HEK293 (cell line): ENCODE data around the gene GPR141.
"Not testable (repeated sequence)": the region's sequence is repeated elsewhere in the genome, so short reads cannot be mapped to it uniquely, and the experiment has no call there.

ENCODE experiments used
- CTCF ChIA-PET: fragments of 350-600 bp; formaldehyde crosslinking; extraction: SDS; loops from one replicate; lab custom pipeline; 2021; ENCODE audit warnings: antibody characterized with exemption; lab: Yijun Ruan, JAX
- POLR2A ChIA-PET: fragments of 300-600 bp; formaldehyde crosslinking; extraction: SDS; loops from one replicate; lab custom pipeline; 2020; ENCODE audit warnings: antibody characterized with exemption, inconsistent platforms; lab: Yijun Ruan, JAX
- H3K27ac ChIP-seq: fragments of 200-500 bp; sonication (Bioruptor generic); 2 replicates; pipeline ENCODE4 v1.5.1; 2014; ENCODE audit warnings: low read depth, low read length, control low read depth, inconsistent platforms; ENCODE audit errors: extremely low read depth
- H3K36me3 ChIP-seq, 2 experiments: fragments of 200-500 bp in 1 of 2; sonication (Bioruptor generic) in 1 of 2; 1 replicate in 1 of 2; 2 replicates in 1 of 2; pipeline ENCODE4 v1.5.1; 2014 to 2017; ENCODE audit warnings: inconsistent platforms in 2 of 2, low read length in 2 of 2; ENCODE audit not compliant: control insufficient read depth in 2 of 2, insufficient read depth in 1 of 2
- H3K4me1 ChIP-seq: fragments of 200-500 bp; sonication (Bioruptor generic); 2 replicates; pipeline ENCODE4 v1.5.1; 2014; ENCODE audit warnings: mild to moderate bottlenecking, low read length, inconsistent platforms; ENCODE audit not compliant: control insufficient read depth, insufficient read depth
- H3K4me3 ChIP-seq: 2 replicates; pipeline ENCODE4 v1.5.1; 2011; ENCODE audit warnings: low read depth, mild to moderate bottlenecking, control low read depth, low read length, moderate library complexity
- H3K9me3 ChIP-seq: fragments of 200-500 bp; sonication (Bioruptor generic); 2 replicates; pipeline ENCODE4 v1.5.1; 2014; ENCODE audit warnings: low read depth, low read length, inconsistent platforms; ENCODE audit not compliant: control insufficient read depth, insufficient read depth
- GLIS1 ChIP-seq: fragments of 450-650 bp; formaldehyde crosslinking; IDR thresholded peaks from 2 replicates; pipeline ENCODE4 v1.5.1; 2016; ENCODE audit warnings: missing biosample characterization, missing genetic modification characterization
- ZBTB20 ChIP-seq: fragments of 450-650 bp; formaldehyde crosslinking; IDR thresholded peaks from 2 replicates; pipeline ENCODE4 v1.5.1; 2016; ENCODE audit warnings: missing biosample characterization, missing genetic modification characterization
- ZBTB7A ChIP-seq: fragments of 450-650 bp; formaldehyde crosslinking; IDR thresholded peaks from 2 replicates; pipeline ENCODE4 v1.5.1; 2016; ENCODE audit warnings: low read depth, missing biosample characterization, missing genetic modification characterization
- ZBTB8A ChIP-seq: fragments of 450-650 bp; formaldehyde crosslinking; IDR thresholded peaks from 2 replicates; pipeline ENCODE4 v1.5.1; 2016; ENCODE audit warnings: missing biosample characterization, missing genetic modification characterization
- ZFP3 ChIP-seq: fragments of 450-650 bp; formaldehyde crosslinking; IDR thresholded peaks from 2 replicates; pipeline ENCODE4 v1.5.1; 2016; ENCODE audit warnings: low read depth, missing biosample characterization, missing genetic modification characterization
- ZIC2 ChIP-seq: fragments of 450-650 bp; formaldehyde crosslinking; IDR thresholded peaks from 2 replicates; pipeline ENCODE4 v1.5.1; 2016; ENCODE audit warnings: missing biosample characterization, missing genetic modification characterization
- ZNF10 ChIP-seq: fragments of 450-650 bp; formaldehyde crosslinking; IDR thresholded peaks from 2 replicates; pipeline ENCODE4 v1.5.1; 2017; ENCODE audit warnings: missing biosample characterization, missing genetic modification characterization
- ZNF132 ChIP-seq: fragments of 450-650 bp; formaldehyde crosslinking; IDR thresholded peaks from 2 replicates; pipeline ENCODE4 v1.5.1; 2017; ENCODE audit warnings: missing biosample characterization, missing genetic modification characterization, borderline replicate concordance
- ZNF174 ChIP-seq: fragments of 450-650 bp; formaldehyde crosslinking; IDR thresholded peaks from 2 replicates; pipeline ENCODE4 v1.5.0; 2017; ENCODE audit warnings: missing biosample characterization, mild to moderate bottlenecking, missing genetic modification characterization
- ZNF202 ChIP-seq: fragments of 450-650 bp; formaldehyde crosslinking; IDR thresholded peaks from 2 replicates; pipeline ENCODE4 v1.5.1; 2016; ENCODE audit warnings: missing biosample characterization, missing genetic modification characterization, borderline replicate concordance
- ZNF24 ChIP-seq: fragments of 450-650 bp; formaldehyde crosslinking; IDR thresholded peaks from 2 replicates; pipeline ENCODE4 v1.5.1; 2016; ENCODE audit warnings: missing biosample characterization, missing genetic modification characterization
- ZNF302 ChIP-seq: fragments of 450-650 bp; formaldehyde crosslinking; IDR thresholded peaks from 2 replicates; pipeline ENCODE4 v1.5.1; 2016; ENCODE audit warnings: missing biosample characterization, missing genetic modification characterization, low read depth
- ZNF391 ChIP-seq: fragments of 450-650 bp; formaldehyde crosslinking; IDR thresholded peaks from 2 replicates; pipeline ENCODE4 v1.5.1; 2016; ENCODE audit warnings: low read depth, missing biosample characterization, missing genetic modification characterization, borderline replicate concordance
- ZNF510 ChIP-seq: fragments of 450-650 bp; formaldehyde crosslinking; IDR thresholded peaks from 2 replicates; pipeline ENCODE4 v1.5.1; 2018; ENCODE audit warnings: mild to moderate bottlenecking, missing genetic modification characterization, missing biosample characterization; ENCODE audit not compliant: insufficient replicate concordance
- ZNF514 ChIP-seq: fragments of 450-650 bp; formaldehyde crosslinking; IDR thresholded peaks from 2 replicates; pipeline ENCODE4 v1.5.1; 2016; ENCODE audit warnings: missing biosample characterization, missing genetic modification characterization
- ZNF585B ChIP-seq: fragments of 450-650 bp; formaldehyde crosslinking; IDR thresholded peaks from 2 replicates; pipeline ENCODE4 v1.5.1; 2016; ENCODE audit warnings: missing biosample characterization, missing genetic modification characterization
- ZNF626 ChIP-seq: fragments of 450-650 bp; sonication (Bioruptor Pico); formaldehyde crosslinking; IDR thresholded peaks from 2 replicates; pipeline ENCODE4 v1.5.1; 2018; ENCODE audit warnings: missing biosample characterization, missing genetic modification characterization, inconsistent platforms
- ZNF776 ChIP-seq: fragments of 450-650 bp; formaldehyde crosslinking; IDR thresholded peaks from 2 replicates; pipeline ENCODE4 v1.5.0; 2017; ENCODE audit warnings: missing biosample characterization, missing genetic modification characterization, borderline replicate concordance
- TF ChIP-seq, protein P1 (sequence below): fragments of 450-650 bp; formaldehyde crosslinking; IDR thresholded peaks from 2 replicates; pipeline ENCODE4 v1.5.1; 2017; ENCODE audit warnings: missing biosample characterization, missing genetic modification characterization
- TF ChIP-seq, protein P2 (sequence below): fragments of 450-650 bp; formaldehyde crosslinking; IDR thresholded peaks from 2 replicates; pipeline ENCODE4 v1.5.1; 2017; ENCODE audit warnings: missing biosample characterization, missing genetic modification characterization
- TF ChIP-seq, protein P3 (sequence below): fragments of 450-650 bp; formaldehyde crosslinking; IDR thresholded peaks from 2 replicates; pipeline ENCODE4 v1.5.1; 2016; ENCODE audit warnings: missing biosample characterization, missing genetic modification characterization

Gene GPR141

DNA sequence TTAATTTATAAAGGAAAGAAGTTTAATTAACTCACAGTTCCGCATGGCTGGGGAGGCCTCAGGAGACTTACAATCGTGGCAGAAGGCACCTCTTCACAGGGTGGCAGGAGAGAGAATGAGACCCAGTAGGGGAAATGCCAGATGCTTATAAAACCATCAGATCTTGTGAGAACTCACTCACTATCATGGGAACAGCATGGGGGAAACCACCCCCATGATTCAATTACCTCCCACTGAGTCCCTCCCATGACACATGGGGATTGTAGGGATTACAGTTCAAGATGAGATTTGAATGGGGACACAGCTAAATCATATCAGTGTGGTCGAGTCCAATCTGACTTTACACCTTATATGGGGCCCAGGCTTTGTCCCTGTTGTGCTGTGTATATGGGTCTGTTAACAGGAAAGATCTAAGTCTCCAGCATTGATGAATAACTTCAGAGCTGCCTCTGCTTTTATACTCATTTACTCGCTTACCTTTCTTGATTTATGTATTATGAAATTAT, 20.8 kb downstream of the GPR141 start:
- TF ChIP-seq GLIS1 = peak; percentile 40; the same call in 1 of the 2 replicates
- TF ChIP-seq ZIC2 = peak; percentile 24; the same call in 1 of the 2 replicates
- POLR2A ChIA-PET, H3K4me3 ChIP-seq, H3K4me1 ChIP-seq, H3K9me3 ChIP-seq, H3K27ac ChIP-seq, H3K36me3 ChIP-seq: not testable (repeated sequence)
- CTCF ChIA-PET = interaction anchor here (0.7 kb wide), 1 partner anchor 130 kb away, joined by 3 read pairs; no protein-coding TSS in a partner anchor

DNA sequence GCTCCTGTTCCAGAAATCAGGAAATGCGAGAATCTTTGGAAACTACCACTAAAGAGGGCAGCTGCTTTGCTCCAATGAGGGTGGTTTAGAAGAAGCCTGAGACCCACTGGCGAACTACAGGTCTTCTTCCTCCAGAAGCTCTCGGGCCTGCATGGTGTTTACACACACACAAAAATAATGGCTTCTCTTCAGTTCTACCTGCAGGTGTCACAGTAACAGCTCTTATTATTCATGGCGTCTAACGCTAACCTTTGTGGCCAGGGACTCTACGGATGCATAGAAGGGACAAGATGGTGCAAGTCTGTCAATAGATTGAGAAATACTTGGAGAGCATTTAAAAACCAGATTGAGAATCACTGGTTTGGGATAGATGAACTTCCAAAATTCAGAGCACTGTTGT, 22.4 kb downstream of the GPR141 start:
- ChIA-PET CTCF (interaction anchor here (1.2 to 1.4 kb wide), 2 partner anchors 11 to 26 kb away, joined by 3 to 6 read pairs; no protein-coding TSS in a partner anchor), POLR2A (no interaction called here)
- TF ChIP-seq ZNF10 (tag by site-specific recombination) = no peak
- TF ChIP-seq ZNF202 = no peak
- no peak for TF ChIP-seq ZNF24
- TF ChIP-seq, protein P1, sequence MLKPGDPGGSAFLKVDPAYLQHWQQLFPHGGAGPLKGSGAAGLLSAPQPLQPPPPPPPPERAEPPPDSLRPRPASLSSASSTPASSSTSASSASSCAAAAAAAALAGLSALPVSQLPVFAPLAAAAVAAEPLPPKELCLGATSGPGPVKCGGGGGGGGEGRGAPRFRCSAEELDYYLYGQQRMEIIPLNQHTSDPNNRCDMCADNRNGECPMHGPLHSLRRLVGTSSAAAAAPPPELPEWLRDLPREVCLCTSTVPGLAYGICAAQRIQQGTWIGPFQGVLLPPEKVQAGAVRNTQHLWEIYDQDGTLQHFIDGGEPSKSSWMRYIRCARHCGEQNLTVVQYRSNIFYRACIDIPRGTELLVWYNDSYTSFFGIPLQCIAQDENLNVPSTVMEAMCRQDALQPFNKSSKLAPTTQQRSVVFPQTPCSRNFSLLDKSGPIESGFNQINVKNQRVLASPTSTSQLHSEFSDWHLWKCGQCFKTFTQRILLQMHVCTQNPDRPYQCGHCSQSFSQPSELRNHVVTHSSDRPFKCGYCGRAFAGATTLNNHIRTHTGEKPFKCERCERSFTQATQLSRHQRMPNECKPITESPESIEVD (tag by site-specific recombination) = no peak
- TF ChIP-seq ZNF776 (tag by site-specific recombination) = no peak
- no peak for TF ChIP-seq ZBTB8A (tag by site-specific recombination)
- TF ChIP-seq, protein P2, sequence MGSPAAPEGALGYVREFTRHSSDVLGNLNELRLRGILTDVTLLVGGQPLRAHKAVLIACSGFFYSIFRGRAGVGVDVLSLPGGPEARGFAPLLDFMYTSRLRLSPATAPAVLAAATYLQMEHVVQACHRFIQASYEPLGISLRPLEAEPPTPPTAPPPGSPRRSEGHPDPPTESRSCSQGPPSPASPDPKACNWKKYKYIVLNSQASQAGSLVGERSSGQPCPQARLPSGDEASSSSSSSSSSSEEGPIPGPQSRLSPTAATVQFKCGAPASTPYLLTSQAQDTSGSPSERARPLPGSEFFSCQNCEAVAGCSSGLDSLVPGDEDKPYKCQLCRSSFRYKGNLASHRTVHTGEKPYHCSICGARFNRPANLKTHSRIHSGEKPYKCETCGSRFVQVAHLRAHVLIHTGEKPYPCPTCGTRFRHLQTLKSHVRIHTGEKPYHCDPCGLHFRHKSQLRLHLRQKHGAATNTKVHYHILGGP = no peak

DNA sequence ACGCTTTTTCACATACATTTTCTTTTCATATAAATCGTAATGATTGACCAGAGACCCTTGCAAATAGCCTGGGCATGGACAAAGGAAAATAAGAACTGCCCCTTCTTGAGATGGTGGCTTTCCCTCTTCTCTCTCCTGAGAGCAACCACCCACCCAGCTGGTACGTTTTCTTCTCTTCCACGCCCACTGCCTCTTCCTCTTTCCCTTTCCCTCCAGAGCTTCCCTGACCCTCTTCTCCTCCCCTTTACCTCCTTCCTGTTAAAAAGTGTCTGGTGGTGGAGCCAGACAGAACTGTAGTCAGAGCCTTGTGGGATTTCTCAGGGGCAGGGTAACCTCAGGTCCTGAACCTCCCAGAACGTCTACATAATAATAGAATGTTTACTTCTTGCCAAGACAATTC, 23.2 kb downstream of the GPR141 start:
- TF ChIP-seq ZNF514 (tag by site-specific recombination) (no peak), ZBTB7A (tag by site-specific recombination) (no peak), ZNF132 (tag by site-specific recombination) (no peak), ZNF585B (tag by site-specific recombination) (no peak), ZNF174 (tag by site-specific recombination) (no peak)
- TF ChIP-seq, all 188 proteins: peak for 0
- H3K27ac ChIP-seq = no peak overlapping the region
- ChIA-PET POLR2A (no interaction called here), CTCF (interaction anchor here (1.2 kb wide), 1 partner anchor 12 kb away, joined by 3 read pairs; no protein-coding TSS in a partner anchor)
- H3K36me3 ChIP-seq = no peaks in the 10 kb centered on the region
- H3K9me3 ChIP-seq = no peaks in the 10 kb centered on the region
- no peaks in the 10 kb centered on the region for H3K4me1 ChIP-seq
- no peak overlapping the region for H3K4me3 ChIP-seq

More for the DNA sequence above, 22.4 kb downstream of the GPR141 start:
- no peaks in the 10 kb centered on the region for H3K36me3 ChIP-seq
- H3K4me3 ChIP-seq = no peak overlapping the region
- H3K9me3 ChIP-seq = no peaks in the 10 kb centered on the region
- no peak overlapping the region for H3K27ac ChIP-seq
- H3K4me1 ChIP-seq = no peaks in the 10 kb centered on the region

DNA sequence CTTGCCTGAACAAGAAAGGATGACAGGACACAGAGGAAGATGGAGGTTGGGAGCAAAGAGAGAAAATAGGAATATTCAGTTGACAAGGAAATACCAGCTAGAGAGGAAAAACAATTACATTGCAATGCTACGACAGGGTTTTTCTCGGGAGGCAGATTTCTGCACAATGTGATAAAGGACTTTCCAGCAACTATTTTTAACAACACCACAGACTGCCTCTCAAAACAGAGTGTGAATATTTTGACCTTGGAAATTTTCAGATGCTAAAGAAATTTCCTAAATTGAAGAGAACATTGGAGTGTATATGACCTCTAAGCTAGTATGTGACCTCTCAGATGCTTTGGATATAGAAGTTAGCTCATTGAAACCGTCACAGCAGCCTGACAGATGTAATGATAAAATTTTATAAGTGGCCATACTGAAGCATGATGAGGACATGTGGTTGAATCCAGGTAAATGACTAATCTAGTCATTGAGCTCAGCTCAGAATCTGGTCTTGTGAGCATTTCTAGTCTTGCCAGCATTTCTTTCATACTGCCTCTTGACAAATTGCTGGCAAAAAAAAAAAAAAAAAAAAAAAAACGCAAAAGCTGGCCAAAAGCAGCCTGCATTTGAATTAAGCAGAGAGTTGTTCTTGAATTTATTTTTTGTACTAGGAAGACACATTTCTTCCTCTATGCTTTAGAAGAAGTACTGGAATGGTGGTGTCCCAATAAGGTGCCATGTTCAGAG, 24.4 kb downstream of the GPR141 start:
- H3K4me3 ChIP-seq = no peak overlapping the region
- ChIA-PET CTCF (no interaction called here), POLR2A (no interaction called here)
- H3K4me1 ChIP-seq = no peaks in the 10 kb centered on the region
- H3K9me3 ChIP-seq = no peaks in the 10 kb centered on the region
- H3K36me3 ChIP-seq = no peaks in the 10 kb centered on the region
- no peak overlapping the region for H3K27ac ChIP-seq
- no peak for TF ChIP-seq ZNF510
- no peak for TF ChIP-seq ZFP3 (tag by site-specific recombination)
- TF ChIP-seq, protein P3, sequence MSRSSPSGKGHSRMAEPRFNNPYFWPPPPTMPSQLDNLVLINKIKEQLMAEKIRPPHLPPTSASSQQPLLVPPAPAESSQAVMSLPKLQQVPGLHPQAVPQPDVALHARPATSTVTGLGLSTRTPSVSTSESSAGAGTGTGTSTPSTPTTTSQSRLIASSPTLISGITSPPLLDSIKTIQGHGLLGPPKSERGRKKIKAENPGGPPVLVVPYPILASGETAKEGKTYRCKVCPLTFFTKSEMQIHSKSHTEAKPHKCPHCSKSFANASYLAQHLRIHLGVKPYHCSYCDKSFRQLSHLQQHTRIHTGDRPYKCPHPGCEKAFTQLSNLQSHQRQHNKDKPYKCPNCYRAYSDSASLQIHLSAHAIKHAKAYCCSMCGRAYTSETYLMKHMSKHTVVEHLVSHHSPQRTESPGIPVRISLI = no peak
- TF ChIP-seq ZBTB20 (tag by site-specific recombination) = no peak
- no peak for TF ChIP-seq ZNF391 (tag by site-specific recombination)
- no peak for TF ChIP-seq ZNF302 (tag by site-specific recombination)
- TF ChIP-seq ZNF626 (tag by site-specific recombination) = no peak
